Retinal pigment epithelial cell (primary cell): ENCODE measurements around the gene CASP10.
"Not testable (repeated sequence)": the region's sequence is repeated elsewhere in the genome, so short reads cannot be mapped to it uniquely, and the experiment has no call there.

Experiments used
- DNase-seq: peaks from one replicate; pipeline ENCODE4 v3.0.0-alpha.2; 2010; ENCODE audit warnings: low read depth
- H3K4me3 ChIP-seq: 2 replicates; pipeline ENCODE4 v1.5.1; 2011; ENCODE audit warnings: mild to moderate bottlenecking, low read length, control low read depth, moderate library complexity
- TF ChIP-seq, protein P1 (sequence below): conservative IDR thresholded peaks from 2 replicates; pipeline ENCODE4 v1.5.1; 2011; ENCODE audit warnings: low read depth, low read length, control low read depth, inconsistent platforms

Gene CASP10

DNA sequence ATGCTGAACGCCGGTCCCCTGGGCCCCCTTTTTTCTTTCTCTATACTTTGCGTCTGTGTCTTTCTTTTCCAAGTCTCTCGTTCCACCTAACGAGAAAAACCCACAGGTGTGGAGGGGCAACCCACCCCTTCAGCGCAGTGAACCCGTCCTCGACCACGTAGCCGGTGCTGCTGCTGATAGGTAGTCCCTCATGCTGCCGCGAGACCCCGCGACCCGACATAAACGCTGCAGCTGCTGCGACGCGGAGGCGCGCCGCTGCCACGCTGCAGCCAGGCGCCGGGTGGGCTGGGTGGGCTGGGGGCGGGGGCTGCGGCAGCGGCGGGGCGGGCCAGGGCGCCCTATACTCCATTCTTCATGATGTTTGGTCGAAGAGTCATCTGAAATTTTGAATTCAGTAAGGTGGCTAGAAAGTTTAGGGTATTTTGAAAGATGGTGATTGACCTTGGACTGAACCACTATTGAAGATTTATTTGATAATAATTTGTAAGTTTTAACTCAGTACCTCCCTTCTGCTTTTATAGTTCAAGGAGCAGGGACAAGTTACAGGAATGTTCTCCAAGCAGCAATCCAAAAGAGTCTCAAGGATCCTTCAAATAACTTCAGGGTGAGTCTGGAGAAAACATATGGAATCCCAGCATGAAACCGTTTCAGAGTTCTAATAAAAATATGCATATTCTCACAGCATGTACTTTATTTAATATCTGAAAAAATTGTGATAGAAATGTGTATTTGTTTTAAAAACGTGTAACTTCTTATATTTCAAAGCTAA lies 42.9 kb upstream of the CASP10 start:
- no peak overlapping the region for H3K4me3 ChIP-seq
- TF ChIP-seq, protein P1, sequence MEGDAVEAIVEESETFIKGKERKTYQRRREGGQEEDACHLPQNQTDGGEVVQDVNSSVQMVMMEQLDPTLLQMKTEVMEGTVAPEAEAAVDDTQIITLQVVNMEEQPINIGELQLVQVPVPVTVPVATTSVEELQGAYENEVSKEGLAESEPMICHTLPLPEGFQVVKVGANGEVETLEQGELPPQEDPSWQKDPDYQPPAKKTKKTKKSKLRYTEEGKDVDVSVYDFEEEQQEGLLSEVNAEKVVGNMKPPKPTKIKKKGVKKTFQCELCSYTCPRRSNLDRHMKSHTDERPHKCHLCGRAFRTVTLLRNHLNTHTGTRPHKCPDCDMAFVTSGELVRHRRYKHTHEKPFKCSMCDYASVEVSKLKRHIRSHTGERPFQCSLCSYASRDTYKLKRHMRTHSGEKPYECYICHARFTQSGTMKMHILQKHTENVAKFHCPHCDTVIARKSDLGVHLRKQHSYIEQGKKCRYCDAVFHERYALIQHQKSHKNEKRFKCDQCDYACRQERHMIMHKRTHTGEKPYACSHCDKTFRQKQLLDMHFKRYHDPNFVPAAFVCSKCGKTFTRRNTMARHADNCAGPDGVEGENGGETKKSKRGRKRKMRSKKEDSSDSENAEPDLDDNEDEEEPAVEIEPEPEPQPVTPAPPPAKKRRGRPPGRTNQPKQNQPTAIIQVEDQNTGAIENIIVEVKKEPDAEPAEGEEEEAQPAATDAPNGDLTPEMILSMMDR, result no peak
- DNase-seq, result no peak

DNA sequence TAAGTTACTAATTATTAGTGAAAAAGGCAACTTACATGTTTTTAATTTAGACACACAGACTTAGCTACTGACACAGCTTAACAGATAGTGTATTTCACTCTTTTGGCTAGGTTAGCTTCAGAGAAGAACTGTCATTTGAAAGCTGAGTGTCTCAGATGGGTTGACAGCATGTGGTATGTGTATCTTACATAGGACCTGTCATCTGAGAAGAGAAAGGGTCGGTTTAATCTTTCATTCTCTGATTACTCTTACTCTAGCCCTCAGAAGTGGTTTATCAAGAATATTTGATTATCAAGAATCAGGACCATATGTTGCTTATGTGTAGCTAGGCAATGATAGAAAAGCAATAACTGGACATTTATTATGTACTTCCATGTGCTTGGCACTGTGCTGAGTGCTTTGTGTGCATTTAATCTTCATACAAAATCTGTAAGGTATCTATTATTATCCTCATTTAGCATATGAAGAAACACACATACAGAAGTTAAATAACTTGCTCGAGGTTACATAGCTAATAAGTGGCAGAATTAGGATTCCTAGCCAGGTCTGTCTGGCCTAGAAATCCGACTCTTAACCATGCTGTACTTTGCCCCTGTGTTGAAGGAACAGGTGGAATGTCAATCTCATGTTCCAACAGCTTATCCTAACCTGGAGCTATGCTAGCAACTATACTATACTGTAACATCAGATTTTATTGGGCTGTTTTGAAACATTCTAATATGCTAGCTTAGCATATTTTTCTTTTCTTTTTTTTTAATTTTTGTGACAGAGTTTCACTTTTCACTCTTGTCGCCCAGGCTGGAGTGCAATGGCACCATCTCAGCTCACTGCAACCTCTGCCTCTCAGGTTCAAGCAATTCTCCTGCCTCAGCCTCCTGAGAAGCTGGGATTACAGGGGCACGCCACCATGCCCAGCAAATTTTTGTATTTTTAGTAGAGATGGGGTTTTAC lies 38.6 kb upstream of the CASP10 start:
- H3K4me3 ChIP-seq, result no peak overlapping the region
- TF ChIP-seq, protein P1, result no peak
- no peak for DNase-seq

DNA sequence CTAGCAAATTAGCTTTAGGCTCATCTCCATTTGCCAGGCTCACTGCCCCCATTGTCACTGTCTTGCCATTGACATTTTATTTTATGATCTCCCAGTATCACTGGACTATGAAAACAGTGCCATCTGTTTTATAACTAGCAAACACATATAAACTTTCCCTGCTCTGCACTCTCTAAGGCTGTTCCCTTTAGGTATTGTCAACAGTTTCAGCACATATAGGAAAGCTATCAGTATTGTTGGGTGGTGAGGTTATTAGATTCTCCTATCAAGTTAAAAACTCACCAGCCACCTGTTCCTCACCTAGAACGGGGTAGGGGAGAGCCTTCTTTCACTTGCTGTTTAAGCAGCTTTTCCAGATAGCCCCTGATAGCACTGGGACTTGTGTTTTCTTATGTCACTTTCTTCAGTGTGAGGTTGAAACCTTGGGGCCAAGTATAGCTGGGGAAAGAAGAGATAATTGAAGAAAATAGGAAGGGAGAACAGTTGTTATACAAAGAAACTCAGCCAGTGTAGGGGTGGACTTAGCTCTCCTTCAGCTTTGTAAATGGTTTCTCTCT lies 34.4 kb upstream of the CASP10 start:
- no peak overlapping the region for H3K4me3 ChIP-seq
- TF ChIP-seq, protein P1, result no peak
- DNase-seq, result no peak

DNA sequence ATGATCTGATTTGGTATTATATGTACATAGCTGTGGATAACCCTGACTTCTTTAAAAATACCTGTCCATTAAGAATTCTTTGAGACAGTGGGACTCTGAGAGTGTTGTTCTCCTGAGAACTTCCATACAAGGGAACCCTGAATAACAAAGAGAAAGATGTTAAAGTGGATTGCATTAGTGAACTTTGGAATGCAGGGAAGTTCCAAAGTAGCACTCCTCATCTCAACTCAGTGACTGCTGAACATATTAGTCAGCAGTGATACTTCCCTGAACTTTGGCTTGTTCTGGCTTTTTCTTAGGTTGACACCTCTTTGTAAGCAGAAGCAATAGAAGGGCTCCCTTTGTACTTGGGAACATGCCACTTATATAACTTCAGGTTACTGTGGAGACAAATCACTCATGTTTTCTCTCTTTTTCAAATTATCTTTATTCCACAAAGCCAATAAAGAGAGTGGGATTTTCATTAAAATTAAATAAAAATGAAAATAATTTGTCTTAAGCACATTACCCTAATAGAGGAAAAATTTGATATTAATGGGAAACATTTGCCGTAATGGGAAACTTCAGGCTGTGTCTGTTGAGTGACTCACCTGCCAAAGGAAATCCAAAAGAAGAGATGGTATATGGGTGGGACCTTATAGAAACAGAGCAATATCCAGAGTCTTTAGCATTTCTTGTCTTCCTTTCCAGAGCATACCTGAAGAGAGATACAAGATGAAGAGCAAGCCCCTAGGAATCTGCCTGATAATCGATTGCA lies 33.7 kb upstream of the CASP10 start:
- TF ChIP-seq, protein P1, result no peak
- H3K4me3 ChIP-seq, result no peak overlapping the region
- peak; percentile 68 for DNase-seq

DNA sequence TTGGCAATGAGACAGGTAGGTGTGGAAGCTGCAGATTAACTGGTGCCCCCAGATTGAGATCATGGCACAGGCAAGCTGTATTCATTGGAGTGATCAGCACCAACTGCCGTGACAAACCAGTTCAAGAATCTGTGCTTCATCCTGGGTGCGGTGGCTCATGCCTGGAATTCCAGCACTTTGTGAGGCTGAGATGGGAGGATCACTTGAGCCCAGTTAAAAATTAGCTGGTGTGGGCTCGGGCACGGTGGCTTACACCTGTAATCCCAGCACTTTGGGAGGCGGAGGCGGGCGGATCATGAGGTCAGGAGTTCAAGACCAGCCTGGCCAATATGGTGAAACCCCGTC lies 33.1 kb upstream of the CASP10 start:
- not testable (repeated sequence) for H3K4me3 ChIP-seq, DNase-seq

DNA sequence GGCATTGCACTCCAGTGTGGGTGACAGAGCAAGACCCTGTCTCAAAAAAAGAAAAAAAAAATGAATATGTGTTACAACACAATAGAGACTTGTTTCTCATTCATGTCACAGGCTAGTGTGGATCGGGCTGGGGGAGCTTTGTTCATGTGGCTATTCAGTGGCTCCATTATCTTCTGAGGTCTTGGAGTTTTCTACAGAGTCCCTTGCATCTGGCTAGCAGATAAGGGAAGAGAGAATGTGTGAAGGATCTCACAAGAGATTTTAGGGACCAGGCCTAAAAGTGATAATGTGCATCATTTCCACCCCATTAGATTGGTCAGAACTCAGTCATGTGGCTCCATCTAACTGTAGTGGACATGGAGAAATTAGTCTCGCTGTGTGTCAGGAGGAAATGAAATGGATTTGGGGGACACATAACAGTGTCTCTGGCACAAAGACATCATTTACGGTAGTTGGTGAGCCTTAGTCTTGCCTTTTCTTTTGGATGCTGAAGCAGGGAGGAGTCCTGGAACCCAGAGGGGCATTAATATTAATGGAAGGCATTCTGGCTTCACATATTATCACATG lies 32.4 kb upstream of the CASP10 start:
- TF ChIP-seq, protein P1, result no peak
- no peak overlapping the region for H3K4me3 ChIP-seq
- DNase-seq, result no peak
